SK-N-SH treated with all-trans-retinoic acid at 6 μM for 48 hours (cell line): ENCODE results near the gene DHX16.

Source experiments
- ESRRG ChIP-seq: fragments of 250-450 bp; sonication (Bioruptor Pico); IDR thresholded peaks from 2 replicates; pipeline ENCODE4 v1.6.1; 2021; ENCODE audit warnings: mild to moderate bottlenecking
- ZFP3 ChIP-seq: fragments of 250-450 bp; sonication (Bioruptor Pico); IDR thresholded peaks from 2 replicates; pipeline ENCODE4 v1.5.0; 2020; ENCODE audit warnings: mild to moderate bottlenecking, moderate library complexity

- TF ChIP-seq ZFP3 (no peak), ESRRG (no peak)
These were observed 32.3 kb downstream of the DHX16 start for GRCh38 chr6:30640481-30640880.
